Adrenal gland (tissue), 12 donors: Measurements from ENCODE around the gene TUBGCP6. TPM values are rescaled to one million over a fixed set of nuclear protein-coding genes. Genes with fewer than 3 reads are reported as not detected.

Experiments
- DNase-seq, 7 donors: peaks; one replicate each; pipeline ENCODE4 v3.0.0-alpha.2; 2019 to 2020
- H3K27ac ChIP-seq, 5 donors: fragments of 200-600 bp; sonication (generic) in 4 of 5; 1 replicate in 3 of 5; 2 replicates in 2 of 5; pipeline versions ENCODE4 v1.5.1 to v1.8.0; 2016 to 2020; ENCODE audit warnings: mild to moderate bottlenecking in 1 of 5
- H3K27me3 ChIP-seq: fragments of 200-600 bp; 2 replicates; pipeline ENCODE4 v1.8.0; 2021
- H3K36me3 ChIP-seq, 2 donors: fragments of 200-600 bp; replicated peaks in 1 of 2; 1 replicate in 1 of 2; 2 replicates in 1 of 2; pipeline versions ENCODE4 v1.5.1 to v1.8.0; 2018 to 2022
- H3K4me1 ChIP-seq, 2 donors: fragments of 200-600 bp; replicated peaks in 1 of 2; 1 replicate in 1 of 2; 2 replicates in 1 of 2; pipeline versions ENCODE4 v1.5.1 to v1.8.0; 2018 to 2021
- H3K4me3 ChIP-seq, 4 donors: fragments of 200-600 bp; sonication (generic) in 3 of 4; one replicate each; pipeline ENCODE4 v1.5.1; 2016 to 2018
- H3K9me3 ChIP-seq, 3 donors: fragments of 200-600 bp; sonication (generic) in 1 of 3; replicated peaks in 1 of 3; 1 replicate in 2 of 3; 2 replicates in 1 of 3; pipeline versions ENCODE4 v1.5.1 to v1.8.0; 2016 to 2021
- POLR2A ChIP-seq, 2 donors: fragments of 450-650 bp; IDR thresholded peaks; one replicate each; pipeline ENCODE4 v1.6.1; 2017; ENCODE audit warnings: antibody characterized with exemption in 2 of 2, mild to moderate bottlenecking in 2 of 2, moderate library complexity in 1 of 2
- WGBS, 4 donors: extraction: QIAGEN DNeasy Blood & Tissue Kit in 2 of 4; methylation state at CpG; one replicate each; pipeline versions ENCODE4 v1.1.5 to v1.1.7; 2013 to 2017; 5-methylcytosine and 5-hydroxymethylcytosine counted together
- intact Hi-C, 2 donors: fragments of 100-400 bp; cut with DNase I; formaldehyde crosslinking; loops; one replicate each; pipeline versions ENCODE4 v1.14.1 to v1.15.0; 2022 to 2023
- polyA plus RNA-seq, 3 donors: library from polyadenylated mRNA; stranded (reverse); fragments of 200-250 nt in 2 of 3; fragments of 350-450 nt in 1 of 3; fragmentation: Illumina TruSeq in 1 of 3; extraction: RNeasy Lipid Tissue Mini Kit (QIAGEN cat#74804) in 1 of 3; gene quantifications; one replicate each; pipeline ENCODE4 v1.2.3, GENCODE V29; 2013 to 2014
- total RNA-seq, 9 donors: library from RNA; depleted of rRNA in 4 of 9; stranded (reverse); fragments of >200 nt in 4 of 9; fragments of 120-200 nt in 1 of 9; fragmentation: NEBNext Ultra II Directional in 1 of 9; extraction: Animal tissue kit (Norgen Biotek cat#: 25700) in 1 of 9; gene quantifications; one replicate each; pipeline versions ENCODE4 v1.1.0 to v1.2.4, GENCODE V29; 2013 to 2023
- TF ChIP-seq, protein P1 (sequence below), 6 experiments: fragments of 450-650 bp in 4 of 6; fragments of 200-600 bp in 2 of 6; sonication (generic) in 1 of 6; IDR thresholded peaks; 1 replicate in 5 of 6; 2 replicates in 1 of 6; pipeline versions ENCODE4 v1.5.1 to v1.8.0; 2016 to 2021; ENCODE audit warnings: antibody characterized with exemption in 6 of 6, mild to moderate bottlenecking in 2 of 6, moderate library complexity in 1 of 6
- donor health status: healthy with polysubstance abuse.
- donor health status: Bipolar disorder and iron deficiency.
- donor health status: DM: yes; HTN: yes; CAD: no.
- donor health status: DM: no; HTN: no; CAD: no.
- donor health status: DM: no; HTN: no; CAD: no.
- donor health status: DM: yes; HTN: yes; CAD: no.

Gene TUBGCP6
- total and polyA plus RNA-seq, 12 donors: 8.3 to 171 (median 47.4) TPM

- TF ChIP-seq, protein P1, sequence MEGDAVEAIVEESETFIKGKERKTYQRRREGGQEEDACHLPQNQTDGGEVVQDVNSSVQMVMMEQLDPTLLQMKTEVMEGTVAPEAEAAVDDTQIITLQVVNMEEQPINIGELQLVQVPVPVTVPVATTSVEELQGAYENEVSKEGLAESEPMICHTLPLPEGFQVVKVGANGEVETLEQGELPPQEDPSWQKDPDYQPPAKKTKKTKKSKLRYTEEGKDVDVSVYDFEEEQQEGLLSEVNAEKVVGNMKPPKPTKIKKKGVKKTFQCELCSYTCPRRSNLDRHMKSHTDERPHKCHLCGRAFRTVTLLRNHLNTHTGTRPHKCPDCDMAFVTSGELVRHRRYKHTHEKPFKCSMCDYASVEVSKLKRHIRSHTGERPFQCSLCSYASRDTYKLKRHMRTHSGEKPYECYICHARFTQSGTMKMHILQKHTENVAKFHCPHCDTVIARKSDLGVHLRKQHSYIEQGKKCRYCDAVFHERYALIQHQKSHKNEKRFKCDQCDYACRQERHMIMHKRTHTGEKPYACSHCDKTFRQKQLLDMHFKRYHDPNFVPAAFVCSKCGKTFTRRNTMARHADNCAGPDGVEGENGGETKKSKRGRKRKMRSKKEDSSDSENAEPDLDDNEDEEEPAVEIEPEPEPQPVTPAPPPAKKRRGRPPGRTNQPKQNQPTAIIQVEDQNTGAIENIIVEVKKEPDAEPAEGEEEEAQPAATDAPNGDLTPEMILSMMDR (IDR thresholded peaks at IDR 0.05): no peak
- no peak for TF ChIP-seq POLR2A (IDR thresholded peaks at IDR 0.05)
- no peaks in the 10 kb centered on the region for H3K27me3 ChIP-seq
- H3K36me3 ChIP-seq: no peaks in the 10 kb centered on the region
- no peak overlapping the region for H3K4me3 ChIP-seq
- H3K9me3 ChIP-seq: no peaks in the 10 kb centered on the region
- intact Hi-C loops: loop anchor here in 1 of 2 donors (10.0 kb wide), 1 partner anchor 360 kb away; no protein-coding TSS in a partner anchor
- peaks cover 15 to 16% of the 10 kb centered on the region in 2 donors for H3K4me1 ChIP-seq
- no peak overlapping the region for H3K27ac ChIP-seq
- DNase-seq: no peak
- WGBS, 4 donors: 78 to 90% (median 82%) methylated on average over 15 to 19 of the region's 19 CpGs
Observed at GRCh38 chr22:50255099-50255498, 10.3 kb upstream of the TUBGCP6 start.

DNA sequence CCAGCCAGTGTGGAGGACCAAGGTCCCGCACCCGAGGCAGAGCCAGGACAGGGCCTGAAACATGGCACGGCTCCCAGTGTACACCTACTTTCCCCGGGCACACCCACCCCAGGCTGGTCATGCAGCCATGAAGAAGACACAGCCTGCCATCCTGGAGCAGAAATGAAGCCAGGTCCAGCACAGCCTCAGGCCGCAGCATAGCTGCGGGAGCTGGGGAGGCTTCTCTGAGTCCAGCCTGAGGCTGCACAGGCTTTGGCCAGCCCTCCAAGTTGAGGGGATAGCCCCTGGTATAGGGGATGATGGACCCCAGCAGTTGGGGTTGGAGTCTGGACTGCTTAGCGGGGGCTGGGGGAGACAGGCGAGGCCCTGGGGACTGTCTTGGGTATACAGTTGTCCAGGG, 9.1 kb upstream of the TUBGCP6 start:
- no peaks in the 10 kb centered on the region for H3K9me3 ChIP-seq
- intact Hi-C loops: loop anchor here (5.0 to 10.0 kb wide), 2 partner anchors 88 to 361 kb away; partner anchors contain the start of gene PPP6R2 (in 1 of the 2)
- H3K27ac ChIP-seq: no peak overlapping the region
- DNase-seq: no peak
- H3K4me1 ChIP-seq: peaks cover 18 to 21% of the 10 kb centered on the region in 2 donors
- TF ChIP-seq POLR2A (IDR thresholded peaks at IDR 0.05): no peak
- TF ChIP-seq, protein P1 (IDR thresholded peaks at IDR 0.05): no peak
- 66 to 82% (median 70%) methylated on average over 5 to 8 of the region's 8 CpGs for WGBS, 4 donors
- no peaks in the 10 kb centered on the region for H3K27me3 ChIP-seq
- H3K4me3 ChIP-seq: no peak overlapping the region
- H3K36me3 ChIP-seq: no peaks in the 10 kb centered on the region

DNA sequence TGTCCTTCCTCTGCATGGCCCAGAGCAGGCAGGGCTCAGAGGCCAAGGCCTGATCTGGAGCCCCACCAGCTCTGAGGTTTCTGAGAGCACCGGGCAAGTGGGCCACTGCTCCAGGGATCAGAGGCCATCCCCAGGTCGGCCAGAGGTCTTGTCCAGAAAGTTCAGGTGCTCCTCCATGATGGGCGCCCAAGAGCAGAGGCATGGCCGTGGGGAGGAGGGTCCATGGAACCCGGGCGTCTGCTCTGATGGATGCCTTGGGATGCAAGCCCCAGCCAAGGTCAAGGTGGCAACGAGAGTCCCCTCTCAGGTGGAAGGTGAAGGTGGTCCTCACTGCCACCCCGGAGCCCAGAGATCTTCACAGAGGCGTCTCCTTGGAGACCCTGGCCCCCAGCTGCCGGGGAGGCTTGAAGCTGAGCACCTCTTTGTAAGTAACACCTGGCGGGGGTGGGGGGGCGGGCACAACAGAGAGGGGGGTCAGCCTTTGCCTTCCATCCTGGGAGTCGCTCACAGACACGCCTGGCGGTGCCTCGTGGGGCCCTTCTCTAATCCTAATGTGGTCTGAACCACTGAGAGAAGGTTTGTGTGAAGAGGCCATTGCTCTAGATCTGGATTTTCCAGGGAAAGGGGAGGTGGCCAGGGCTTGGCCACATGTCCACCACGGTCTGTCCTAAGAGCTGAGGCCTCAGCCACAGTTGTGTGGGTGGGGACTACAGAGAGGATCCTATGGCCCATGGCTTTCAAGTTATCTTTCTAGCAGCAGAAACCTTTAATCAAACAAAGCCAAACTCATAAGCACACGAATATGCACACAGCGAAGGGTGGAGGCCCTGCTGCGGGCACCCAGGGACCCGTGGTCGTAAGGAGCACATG, 8.5 kb upstream of the TUBGCP6 start:
- WGBS, 4 donors: 77 to 86% (median 82%) methylated on average over 13 to 22 of the region's 22 CpGs
- no peak overlapping the region for H3K4me3 ChIP-seq
- no peaks in the 10 kb centered on the region for H3K9me3 ChIP-seq
- H3K36me3 ChIP-seq: no peaks in the 10 kb centered on the region
- no peaks in the 10 kb centered on the region for H3K27me3 ChIP-seq
- TF ChIP-seq, protein P1 (IDR thresholded peaks at IDR 0.05): no peak
- TF ChIP-seq POLR2A (IDR thresholded peaks at IDR 0.05): no peak
- intact Hi-C loops: loop anchor here (5.0 to 10.0 kb wide), 2 partner anchors 89 to 362 kb away; partner anchors contain the start of gene PPP6R2 (in 1 of the 2)
- H3K27ac ChIP-seq: no peak overlapping the region
- no peak for DNase-seq
- H3K4me1 ChIP-seq: peaks cover 18 to 21% of the 10 kb centered on the region in 2 donors
